Subcutaneous adipose tissue (tissue), 4 donors: Measurements from ENCODE around the gene OPCML. TPM values are rescaled to one million over a fixed set of nuclear protein-coding genes. Genes with fewer than 3 reads are reported as not detected.

ENCODE experiments used
- CTCF ChIP-seq: fragments of 450-650 bp; IDR thresholded peaks from one replicate; pipeline ENCODE4 v1.5.1; 2016; ENCODE audit warnings: low read depth, mild to moderate bottlenecking, control low read depth, antibody characterized with exemption, moderate library complexity
- total RNA-seq, 4 donors: library from RNA; depleted of rRNA; stranded (reverse); fragments of >200 nt; gene quantifications; one replicate each; pipeline ENCODE4 v1.1.0, GENCODE V29; 2016

Gene OPCML
- total RNA-seq, 4 donors from 2014 or later = under 0.01 TPM; not detected in 3

GRCh38 chr11:132822276-132822675, 710.0 kb downstream of the OPCML start:
- no peak for TF ChIP-seq CTCF

GRCh38 chr11:132821499-132821898, 710.8 kb downstream of the OPCML start:
- TF ChIP-seq CTCF = no peak

- TF ChIP-seq CTCF = no peak
These were observed 711.3 kb downstream of the OPCML start for GRCh38 chr11:132821014-132821413.

- TF ChIP-seq CTCF = no peak
These were observed 713.4 kb downstream of the OPCML start for GRCh38 chr11:132818951-132819350.

GRCh38 chr11:132817387-132817786, 714.9 kb downstream of the OPCML start:
- TF ChIP-seq CTCF = no peak

- TF ChIP-seq CTCF = no peak
These were observed 717.9 kb downstream of the OPCML start for GRCh38 chr11:132814410-132814809.

- TF ChIP-seq CTCF = no peak
These were observed 720.7 kb downstream of the OPCML start for GRCh38 chr11:132811649-132812048.
